OCI-LY7 (cell line): ENCODE results near the gene MEGF6. TPM values are rescaled to one million over a fixed set of nuclear protein-coding genes. Genes with fewer than 3 reads are reported as not detected.

ENCODE experiments used
- BruUV-seq: library from RNA; stranded (reverse); fragments of 400-500 nt; replicated peaks from 2 replicates; lab custom pipeline; 2021; lab: Mats Ljungman, UMichigan
- CTCF ChIA-PET: fragments of 300-600 bp; sonication (Branson Sonifier 250); formaldehyde crosslinking; loops from one replicate; lab custom pipeline; 2022; ENCODE audit warnings: antibody characterized with exemption; ENCODE audit not compliant: unreplicated experiment; lab: Charles Lee
- POLR2A ChIA-PET: fragments of 300-600 bp; sonication (Branson Sonifier 250); formaldehyde crosslinking; loops from one replicate; lab custom pipeline; 2022; ENCODE audit warnings: antibody characterized with exemption; lab: Charles Lee
- DNase-seq: peaks from one replicate; pipeline ENCODE4 v3.0.0-alpha.2; 2015; ENCODE audit warnings: low spot score
- H2AFZ ChIP-seq: fragments of 200-600 bp; sonication (generic), shearing (Covaris generic); 2 replicates; pipeline ENCODE4 v1.6.1; 2014; ENCODE audit warnings: mild to moderate bottlenecking, antibody characterized with exemption, low read length, moderate library complexity
- H3K27ac ChIP-seq: fragments of 200-600 bp; sonication (generic); 2 replicates; pipeline ENCODE4 v1.5.1; 2014; ENCODE audit warnings: mixed run types, low read depth, mild to moderate bottlenecking, moderate library complexity, low read length, inconsistent platforms; ENCODE audit not compliant: poor library complexity, severe bottlenecking
- H3K36me3 ChIP-seq: fragments of 200-600 bp; sonication (generic); 2 replicates; pipeline ENCODE4 v1.6.1; 2014; ENCODE audit warnings: mild to moderate bottlenecking, antibody characterized with exemption, low read length, moderate library complexity, mixed read lengths; ENCODE audit not compliant: insufficient read depth
- H3K4me1 ChIP-seq: fragments of 200-600 bp; sonication (generic); 2 replicates; pipeline ENCODE4 v1.5.1; 2014; ENCODE audit warnings: mild to moderate bottlenecking, low read length; ENCODE audit not compliant: insufficient read depth, poor library complexity, severe bottlenecking
- H3K4me2 ChIP-seq: fragments of 200-600 bp; sonication (generic); 2 replicates; pipeline ENCODE4 v1.6.1; 2014; ENCODE audit warnings: mild to moderate bottlenecking, low read length
- H3K4me3 ChIP-seq: fragments of 200-600 bp; sonication (generic); 2 replicates; pipeline ENCODE4 v1.5.1; 2014; ENCODE audit warnings: mild to moderate bottlenecking, low read depth, low read length; ENCODE audit not compliant: poor library complexity, severe bottlenecking
- H3K79me2 ChIP-seq: fragments of 200-600 bp; sonication (generic); 2 replicates; pipeline ENCODE4 v1.6.1; 2016; ENCODE audit warnings: low read depth, mild to moderate bottlenecking, low read length, moderate library complexity, mixed read lengths; ENCODE audit not compliant: insufficient read depth
- H3K9me2 ChIP-seq: fragments of 200-600 bp; sonication (generic); 2 replicates; pipeline ENCODE4 v1.6.1; 2016; ENCODE audit warnings: mild to moderate bottlenecking, low read length, mixed read lengths; ENCODE audit not compliant: insufficient read depth
- H3K9me3 ChIP-seq: fragments of 200-600 bp; sonication (generic); 2 replicates; pipeline ENCODE4 v1.6.1; 2014; ENCODE audit warnings: mild to moderate bottlenecking, mixed run types, low read length, mixed read lengths
- H4K20me1 ChIP-seq: fragments of 200-600 bp; sonication (generic); 2 replicates; pipeline ENCODE4 v1.6.1; 2014; ENCODE audit warnings: mild to moderate bottlenecking, antibody characterized with exemption, low read length, moderate library complexity, mixed read lengths; ENCODE audit not compliant: insufficient read depth
- CTCF ChIP-seq: fragments of 200-600 bp; sonication (generic); conservative IDR thresholded peaks from 2 replicates; pipeline ENCODE4 v1.5.1; 2014; ENCODE audit warnings: mild to moderate bottlenecking, antibody characterized with exemption, low read length, moderate library complexity, mixed read lengths
- EZH2phosphoT487 ChIP-seq: fragments of 200-600 bp; sonication (generic); IDR thresholded peaks from 2 replicates; pipeline ENCODE4 v1.6.1; 2018; ENCODE audit warnings: low read depth, borderline replicate concordance, mild to moderate bottlenecking, mixed run types, antibody characterized with exemption, low read length, moderate library complexity, mixed read lengths
- intact Hi-C: fragments of 100-400 bp; cut with micrococcal nuclease; formaldehyde crosslinking; loops from one replicate; pipeline ENCODE4 v1.10.0; 2022; ENCODE audit not compliant: unreplicated experiment
- total RNA-seq, 2 experiments: library from RNA; depleted of rRNA in 1 of 2; stranded (reverse); fragments of >200 nt in 1 of 2; shearing (Covaris generic) in 1 of 2; gene quantifications; 2 replicates each; pipeline ENCODE4 v1.2.3, GENCODE V29; 2014 to 2022

MEGF6 gene
- total RNA-seq, 2 experiments from 2014 or later, result 0.15 to 0.32 TPM

- CTCF ChIA-PET, result no interaction called here
Observed at GRCh38 chr1:3516911-3517675, 94.2 kb downstream of the MEGF6 start.

GRCh38 chr1:3516481-3516869 lies 94.8 kb downstream of the MEGF6 start:
- ChIA-PET CTCF (no interaction called here), POLR2A (no interaction called here)
- Histone ChIP-seq H3K4me1 (no peaks in the 10 kb centered on the region), H3K27ac (no peak overlapping the region), H3K9me2 (no peaks in the 10 kb centered on the region), H4K20me1 (no peaks in the 10 kb centered on the region), H3K9me3 (no peaks in the 10 kb centered on the region), H3K4me3 (no peak overlapping the region), H2AFZ (no peak overlapping the region), H3K79me2 (no peaks in the 10 kb centered on the region), H3K36me3 (no peaks in the 10 kb centered on the region), H3K4me2 (no peak overlapping the region)
- no peak for DNase-seq
- intact Hi-C loops, result no loop called here
- no TSS peak for BruUV-seq
- no peak for TF ChIP-seq EZH2phosphoT487
- no peak for TF ChIP-seq CTCF

More at GRCh38 chr1:3516911-3517675, 94.2 kb downstream of the MEGF6 start:
- Histone ChIP-seq H3K9me2 (no peaks in the 10 kb centered on the region), H3K4me3 (no peak overlapping the region), H3K79me2 (no peaks in the 10 kb centered on the region), H3K27ac (no peak overlapping the region), H4K20me1 (no peaks in the 10 kb centered on the region), H2AFZ (no peak overlapping the region), H3K4me1 (no peaks in the 10 kb centered on the region), H3K9me3 (no peaks in the 10 kb centered on the region), H3K36me3 (no peaks in the 10 kb centered on the region), H3K4me2 (no peak overlapping the region)
- no peak for TF ChIP-seq CTCF
- no peak for TF ChIP-seq EZH2phosphoT487
- intact Hi-C loops, result no loop called here
- DNase-seq, result no peak
- POLR2A ChIA-PET, result no interaction called here
- BruUV-seq, result no TSS peak

- CTCF ChIA-PET, result no interaction called here
Observed at GRCh38 chr1:3515774-3516480, 95.4 kb downstream of the MEGF6 start.

More at GRCh38 chr1:3515774-3516480, 95.4 kb downstream of the MEGF6 start:
- no peak for DNase-seq
- Histone ChIP-seq H3K79me2 (no peaks in the 10 kb centered on the region), H4K20me1 (no peaks in the 10 kb centered on the region), H3K4me3 (no peak overlapping the region), H3K4me1 (no peaks in the 10 kb centered on the region), H3K9me3 (no peaks in the 10 kb centered on the region), H3K4me2 (no peak overlapping the region), H3K9me2 (no peaks in the 10 kb centered on the region), H3K27ac (no peak overlapping the region), H3K36me3 (no peaks in the 10 kb centered on the region), H2AFZ (no peak overlapping the region)
- TF ChIP-seq EZH2phosphoT487 (no peak), CTCF (no peak)
- no TSS peak for BruUV-seq
- intact Hi-C loops, result no loop called here
- POLR2A ChIA-PET, result no interaction called here
